HepG2 (cell line): ENCODE results near the gene ABHD17A. TPM values are rescaled to one million over a fixed set of nuclear protein-coding genes. Genes with fewer than 3 reads are reported as not detected.

Experiments used
- CCAR2 ChIP-seq: fragments of 200-400 bp; formaldehyde crosslinking; optimal IDR thresholded peaks from 2 replicates; pipeline ENCODE3; 2018; ENCODE audit warnings: low read depth, mild to moderate bottlenecking, low read length, moderate library complexity
- FOXP1 ChIP-seq, 2 experiments: fragments of 450-650 bp in 1 of 2; IDR thresholded peaks; 2 replicates each; pipeline ENCODE4 v1.6.1; 2017 to 2018; ENCODE audit warnings: antibody characterized with exemption in 1 of 2
- GTF3A ChIP-seq: sonication (generic); formaldehyde crosslinking; conservative IDR thresholded peaks from 2 replicates; pipeline ENCODE4 v1.4.0; 2020; ENCODE audit warnings: mild to moderate bottlenecking, missing genetic modification reagents
- HNRNPUL1 ChIP-seq: fragments of 200-400 bp; formaldehyde crosslinking; IDR thresholded peaks from 2 replicates; pipeline ENCODE4 v1.6.1; 2017; ENCODE audit warnings: low read depth, mild to moderate bottlenecking, low read length, moderate library complexity
- HOXD1 ChIP-seq: sonication (generic); formaldehyde crosslinking; IDR thresholded peaks from 2 replicates; pipeline ENCODE4 v1.5.0; 2020; ENCODE audit warnings: missing genetic modification reagents
- KDM6A ChIP-seq: IDR thresholded peaks from 2 replicates; pipeline ENCODE4 v1.6.1; 2016; ENCODE audit warnings: low read depth
- KLF9 ChIP-seq: IDR thresholded peaks from 2 replicates; pipeline ENCODE4 v1.6.1; 2016; ENCODE audit warnings: low read depth
- MTA1 ChIP-seq: sonication (generic); formaldehyde crosslinking; IDR thresholded peaks from 2 replicates; pipeline ENCODE4 v1.4.0; 2020; ENCODE audit warnings: missing genetic modification reagents, mild to moderate bottlenecking, borderline replicate concordance
- PLRG1 ChIP-seq: fragments of 450-650 bp; conservative IDR thresholded peaks from 2 replicates; pipeline ENCODE4 v1.6.1; 2016
- POLR2AphosphoS2 ChIP-seq: IDR thresholded peaks from 2 replicates; pipeline ENCODE4 v1.6.1; 2011; ENCODE audit warnings: low read depth, low read length, improper control_type of control experiment
- SIN3B ChIP-seq: fragments of 150-350 bp; IDR thresholded peaks from 2 replicates; pipeline ENCODE4 v1.6.1; 2014; ENCODE audit warnings: low read length
- SMARCC2 ChIP-seq: fragments of 450-650 bp; IDR thresholded peaks from 2 replicates; pipeline ENCODE4 v1.6.1; 2017; ENCODE audit warnings: antibody characterized with exemption, mild to moderate bottlenecking
- SSRP1 ChIP-seq: IDR thresholded peaks from 2 replicates; pipeline ENCODE4 v1.6.1; 2016; ENCODE audit warnings: control low read depth
- ZNF136 ChIP-seq: sonication (generic); formaldehyde crosslinking; IDR thresholded peaks from 2 replicates; pipeline ENCODE4 v1.8.1; 2022; ENCODE audit warnings: low read depth, mild to moderate bottlenecking, moderate library complexity, missing genetic modification reagents
- ZNF280D ChIP-seq: sonication (generic); formaldehyde crosslinking; IDR thresholded peaks from 2 replicates; pipeline ENCODE4 v1.5.1; 2020; ENCODE audit warnings: mild to moderate bottlenecking, missing genetic modification reagents
- ZNF326 ChIP-seq: sonication (generic); formaldehyde crosslinking; IDR thresholded peaks from 2 replicates; pipeline ENCODE4 v1.4.0; 2020; ENCODE audit warnings: missing genetic modification reagents, borderline replicate concordance
- ZNF563 ChIP-seq: sonication (generic); formaldehyde crosslinking; IDR thresholded peaks from 2 replicates; pipeline ENCODE4 v1.8.0; 2022; ENCODE audit warnings: mild to moderate bottlenecking, moderate library complexity, missing genetic modification reagents
- ZNF576 ChIP-seq: sonication (generic); formaldehyde crosslinking; IDR thresholded peaks from 2 replicates; pipeline ENCODE4 v1.4.0; 2020; ENCODE audit warnings: mild to moderate bottlenecking, missing genetic modification reagents
- ZNF674 ChIP-seq: sonication (generic); formaldehyde crosslinking; IDR thresholded peaks from 2 replicates; pipeline ENCODE4 v1.5.0; 2020; ENCODE audit warnings: low read depth, mild to moderate bottlenecking, missing genetic modification reagents
- polyA plus RNA-seq, 8 experiments: library from polyadenylated mRNA; depleted of rRNA in 3 of 8; stranded (reverse) in 7 of 8; unstranded in 1 of 8; fragments of >200 nt; fragmentation: Illumina TruSeq in 4 of 8; extraction: Trizol in 4 of 8; gene quantifications; 2 replicates each; pipeline versions ENCODE4 v1.2.1 to v1.2.3, GENCODE V29; 2011 to 2016; ENCODE audit warnings: low read depth in 4 of 8, missing spikeins in 1 of 8, mixed read lengths in 1 of 8; ENCODE audit not compliant: insufficient read depth in 1 of 8
- total RNA-seq, 5 experiments: library from RNA; depleted of rRNA; stranded (reverse); fragments of >200 nt; fragmentation: Illumina TruSeq; extraction: Trizol; gene quantifications; 2 replicates each; pipeline ENCODE4 v1.2.3, GENCODE V29; 2016; ENCODE audit warnings: low read depth in 1 of 5
- TF ChIP-seq, protein P1 (sequence below): IDR thresholded peaks from 2 replicates; pipeline ENCODE4 v1.6.1; 2012; ENCODE audit warnings: low read depth, low read length, improper control_type of control experiment
- TF ChIP-seq, protein P2 (sequence below): sonication (generic); formaldehyde crosslinking; IDR thresholded peaks from 2 replicates; pipeline ENCODE4 v1.5.1; 2020; ENCODE audit warnings: missing genetic modification reagents, mild to moderate bottlenecking, borderline replicate concordance

The ABHD17A gene
- total and polyA plus RNA-seq, 2 of the 13 experiments (the other 11 are each of a cell fraction or from before 2014, with no cell fraction given): 27.7 to 40.8 TPM

GRCh38 chr19:1848399-1849131 lies 36.7 kb downstream of the ABHD17A start, which contains the start of gene REXO1 (continued):
- TF ChIP-seq MTA1 (CRISPR knock-in tag) (no peak), CCAR2 (no peak), POLR2AphosphoS2 (no peak), GTF3A (CRISPR knock-in tag) (no peak), SMARCC2 (no peak), ZNF576 (no peak), ZNF280D (CRISPR knock-in tag) (no peak), SIN3B (peak; percentile 62; the same call in 1 of the 2 replicates), FOXP1 (IDR thresholded peaks at IDR 0.05) (no peak), FOXP1 (CRISPR knock-in tag; IDR thresholded peaks at IDR 0.05) (no peak), ZNF674 (CRISPR knock-in tag) (0 out of 2 replicates have a peak, but pooled peaks have one; percentile 54), ZNF563 (CRISPR knock-in tag) (0 out of 2 replicates have a peak, but pooled peaks have one; percentile 64), ZNF326 (CRISPR knock-in tag) (no peak), KDM6A (no peak), KLF9 (no peak), HOXD1 (CRISPR knock-in tag) (no peak), HNRNPUL1 (no peak), SSRP1 (CRISPR knock-in tag) (no peak), ZNF136 (CRISPR knock-in tag) (no peak), PLRG1 (no peak)
- TF ChIP-seq, protein P1, sequence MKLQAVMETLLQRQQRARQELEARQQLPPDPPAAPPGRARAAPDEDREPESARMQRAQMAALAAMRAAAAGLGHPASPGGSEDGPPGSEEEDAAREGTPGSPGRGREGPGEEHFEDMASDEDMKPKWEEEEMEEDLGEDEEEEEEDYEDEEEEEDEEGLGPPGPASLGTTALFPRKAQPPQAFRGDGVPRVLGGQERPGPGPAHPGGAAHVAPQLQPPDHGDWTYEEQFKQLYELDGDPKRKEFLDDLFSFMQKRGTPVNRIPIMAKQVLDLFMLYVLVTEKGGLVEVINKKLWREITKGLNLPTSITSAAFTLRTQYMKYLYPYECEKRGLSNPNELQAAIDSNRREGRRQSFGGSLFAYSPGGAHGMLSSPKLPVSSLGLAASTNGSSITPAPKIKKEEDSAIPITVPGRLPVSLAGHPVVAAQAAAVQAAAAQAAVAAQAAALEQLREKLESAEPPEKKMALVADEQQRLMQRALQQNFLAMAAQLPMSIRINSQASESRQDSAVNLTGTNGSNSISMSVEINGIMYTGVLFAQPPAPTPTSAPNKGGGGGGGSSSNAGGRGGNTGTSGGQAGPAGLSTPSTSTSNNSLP: peak; percentile 99
- TF ChIP-seq, protein P2, sequence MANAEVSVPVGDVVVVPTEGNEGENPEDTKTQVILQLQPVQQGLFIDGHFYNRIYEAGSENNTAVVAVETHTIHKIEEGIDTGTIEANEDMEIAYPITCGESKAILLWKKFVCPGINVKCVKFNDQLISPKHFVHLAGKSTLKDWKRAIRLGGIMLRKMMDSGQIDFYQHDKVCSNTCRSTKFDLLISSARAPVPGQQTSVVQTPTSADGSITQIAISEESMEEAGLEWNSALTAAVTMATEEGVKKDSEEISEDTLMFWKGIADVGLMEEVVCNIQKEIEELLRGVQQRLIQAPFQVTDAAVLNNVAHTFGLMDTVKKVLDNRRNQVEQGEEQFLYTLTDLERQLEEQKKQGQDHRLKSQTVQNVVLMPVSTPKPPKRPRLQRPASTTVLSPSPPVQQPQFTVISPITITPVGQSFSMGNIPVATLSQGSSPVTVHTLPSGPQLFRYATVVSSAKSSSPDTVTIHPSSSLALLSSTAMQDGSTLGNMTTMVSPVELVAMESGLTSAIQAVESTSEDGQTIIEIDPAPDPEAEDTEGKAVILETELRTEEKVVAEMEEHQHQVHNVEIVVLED (CRISPR knock-in tag): peak; percentile 76; the same call in 1 of the 2 replicates
